Mammary epithelial cell (primary cell): ENCODE data around the gene LRRC72.

Experiments
- EZH2 ChIP-seq: IDR thresholded peaks from 2 replicates; pipeline ENCODE4 v1.6.1; 2012; ENCODE audit warnings: low read length, inconsistent platforms, borderline replicate concordance
- TF ChIP-seq, protein P1 (sequence below), 2 donors: IDR thresholded peaks in 1 of 2; conservative IDR thresholded peaks in 1 of 2; 2 replicates each; pipeline ENCODE4 v1.5.1; 2011 to 2012; ENCODE audit warnings: inconsistent platforms in 2 of 2, low read length in 2 of 2, mild to moderate bottlenecking in 2 of 2, control low read depth in 1 of 2, low read depth in 1 of 2; ENCODE audit not compliant: insufficient read depth in 1 of 2; ENCODE audit errors: extremely low read depth in 1 of 2

DNA sequence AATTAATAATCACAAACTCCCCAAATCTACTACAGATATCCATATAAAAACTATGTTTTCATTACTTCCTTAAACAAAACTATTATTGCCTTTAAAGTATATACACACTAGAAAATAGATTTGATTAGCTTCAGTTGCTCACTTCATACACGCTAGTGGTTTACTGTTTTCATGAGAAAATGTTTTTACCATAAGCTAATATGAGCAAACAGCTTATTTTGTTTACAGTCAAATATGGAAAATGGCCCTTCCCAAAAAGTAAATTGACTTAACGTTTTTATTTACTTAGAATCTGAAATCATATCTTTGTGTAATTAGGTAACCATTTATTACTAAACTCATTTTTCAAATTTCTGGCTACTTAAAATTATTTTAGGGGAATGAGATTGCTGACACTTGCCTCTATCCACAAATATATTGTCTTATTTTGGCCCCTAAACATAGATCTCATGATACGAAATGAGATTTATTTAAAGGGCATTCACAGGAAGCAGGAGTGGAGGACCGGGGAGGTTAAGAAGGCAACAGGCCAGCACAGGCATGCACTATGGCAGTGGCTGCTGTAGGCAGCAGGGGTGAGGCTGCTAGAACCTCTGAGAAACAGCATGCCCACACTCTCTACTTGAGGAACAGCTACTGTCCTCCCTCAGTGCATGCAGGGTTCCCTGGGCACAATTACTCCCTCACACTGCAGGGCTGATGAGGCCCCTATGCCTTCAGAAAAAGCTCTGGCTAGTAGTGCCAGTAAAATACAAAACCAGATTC is 31.5 kb upstream of the LRRC72 start:
- TF ChIP-seq, protein P1, sequence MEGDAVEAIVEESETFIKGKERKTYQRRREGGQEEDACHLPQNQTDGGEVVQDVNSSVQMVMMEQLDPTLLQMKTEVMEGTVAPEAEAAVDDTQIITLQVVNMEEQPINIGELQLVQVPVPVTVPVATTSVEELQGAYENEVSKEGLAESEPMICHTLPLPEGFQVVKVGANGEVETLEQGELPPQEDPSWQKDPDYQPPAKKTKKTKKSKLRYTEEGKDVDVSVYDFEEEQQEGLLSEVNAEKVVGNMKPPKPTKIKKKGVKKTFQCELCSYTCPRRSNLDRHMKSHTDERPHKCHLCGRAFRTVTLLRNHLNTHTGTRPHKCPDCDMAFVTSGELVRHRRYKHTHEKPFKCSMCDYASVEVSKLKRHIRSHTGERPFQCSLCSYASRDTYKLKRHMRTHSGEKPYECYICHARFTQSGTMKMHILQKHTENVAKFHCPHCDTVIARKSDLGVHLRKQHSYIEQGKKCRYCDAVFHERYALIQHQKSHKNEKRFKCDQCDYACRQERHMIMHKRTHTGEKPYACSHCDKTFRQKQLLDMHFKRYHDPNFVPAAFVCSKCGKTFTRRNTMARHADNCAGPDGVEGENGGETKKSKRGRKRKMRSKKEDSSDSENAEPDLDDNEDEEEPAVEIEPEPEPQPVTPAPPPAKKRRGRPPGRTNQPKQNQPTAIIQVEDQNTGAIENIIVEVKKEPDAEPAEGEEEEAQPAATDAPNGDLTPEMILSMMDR (conservative IDR thresholded peaks at IDR 0.05 in 1 of 2, IDR thresholded peaks at IDR 0.05 in 1 of 2; ENCODE audit: extremely low read depth in 1 of 2, insufficient read depth in 1 of 2, low read depth in 1 of 2, low read length in 2 of 2), result no peak
- TF ChIP-seq EZH2, result no peak
